Cerebellar cortex (tissue), 1 donor: Measurements from ENCODE around the gene RBM43.
"Not testable (repeated sequence)": the region's sequence is repeated elsewhere in the genome, so short reads cannot be mapped to it uniquely, and the experiment has no call there.

ENCODE experiments used
- DNase-seq: peaks from one replicate; pipeline ENCODE4 v3.0.0-alpha.2; 2015; ENCODE audit warnings: low spot score

The RBM43 gene

DNA sequence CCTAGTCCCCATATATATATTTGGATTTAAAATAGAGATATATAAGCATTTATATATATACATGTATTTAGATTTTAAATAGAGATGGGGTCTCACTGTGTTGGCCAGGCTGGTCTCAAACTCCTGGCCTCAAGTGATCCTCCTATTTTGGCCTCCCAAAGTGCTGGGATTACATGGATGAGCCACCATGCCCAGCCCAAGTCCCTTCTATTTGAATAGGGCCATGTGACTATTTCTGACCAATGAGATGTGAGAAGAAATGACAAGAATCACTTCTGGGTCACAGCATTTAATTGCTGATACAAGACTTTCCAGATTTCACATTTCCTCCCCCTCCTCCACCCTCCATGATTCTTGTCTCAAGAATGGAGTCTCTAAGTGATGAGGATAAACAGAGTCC is 6.4 kb upstream of the RBM43 start:
- no peak for DNase-seq

DNA sequence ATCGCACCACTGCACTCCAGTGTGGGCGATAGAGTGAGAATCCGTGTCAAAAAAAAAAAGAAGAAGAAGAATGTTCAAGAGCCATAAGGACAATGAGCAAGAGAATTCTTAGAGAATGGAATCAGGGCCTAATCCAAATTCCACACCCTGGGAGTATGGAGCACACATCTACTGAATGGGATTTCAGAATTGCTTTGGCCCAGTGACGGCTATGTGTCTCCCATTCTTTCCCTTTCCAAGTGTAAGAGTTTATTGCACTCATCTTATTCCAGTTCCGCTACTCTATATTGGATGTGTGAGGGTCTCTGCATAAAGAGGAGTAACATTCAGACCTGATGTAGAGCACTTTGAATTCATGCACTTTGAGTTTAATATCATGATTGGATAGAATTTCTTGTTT is 5.9 kb upstream of the RBM43 start:
- no peak for DNase-seq

DNA sequence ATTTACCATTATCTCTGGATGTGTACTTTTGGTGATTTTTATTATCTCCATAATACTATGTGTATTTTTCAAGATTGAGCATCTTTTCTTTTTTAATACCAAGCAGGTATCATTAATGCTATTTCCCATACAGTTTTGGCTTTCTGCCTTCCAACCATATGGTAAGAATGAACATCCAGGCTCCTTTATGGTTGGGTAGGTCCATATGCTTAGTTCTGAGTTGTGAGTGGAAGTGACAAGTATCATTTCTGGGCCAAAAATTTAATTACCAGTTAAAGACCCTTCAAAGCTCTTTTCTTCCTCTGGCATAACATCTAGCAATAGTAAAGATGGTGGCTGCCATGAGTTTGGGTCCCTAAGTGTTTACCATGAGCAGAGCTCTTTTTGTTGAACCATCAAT is 4.3 kb upstream of the RBM43 start:
- no peak for DNase-seq

DNA sequence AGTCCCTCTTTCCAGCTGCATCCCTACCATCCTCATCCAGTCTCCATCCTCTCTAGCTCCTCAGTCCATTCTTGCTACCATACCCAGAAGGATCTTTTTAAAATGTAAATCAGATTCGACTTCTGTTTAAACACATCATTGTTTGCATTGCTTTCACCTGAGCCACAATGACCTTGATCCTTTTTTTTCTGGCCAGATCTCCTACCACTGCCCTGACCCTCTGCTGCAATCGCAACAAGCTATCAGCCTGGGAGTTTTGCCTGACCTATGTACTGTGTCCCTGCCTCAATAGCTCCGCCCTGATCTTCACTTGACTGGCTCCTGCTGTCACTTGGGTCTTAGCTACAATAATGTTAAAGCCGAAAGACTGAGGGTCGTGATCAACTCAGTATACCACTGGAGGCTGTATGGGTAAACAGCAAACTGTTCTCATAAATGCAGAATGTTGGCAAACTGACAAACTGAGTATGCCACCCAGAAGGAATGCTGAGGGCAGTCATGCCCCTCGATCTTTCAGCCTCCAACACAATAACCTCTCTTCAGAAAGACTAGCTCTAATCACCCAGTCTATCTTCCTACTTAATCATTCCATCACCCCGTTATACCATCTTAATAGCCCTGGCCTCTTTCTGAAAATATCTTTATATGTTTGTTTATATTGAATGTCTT is 2.6 kb upstream of the RBM43 start:
- no peak for DNase-seq

DNA sequence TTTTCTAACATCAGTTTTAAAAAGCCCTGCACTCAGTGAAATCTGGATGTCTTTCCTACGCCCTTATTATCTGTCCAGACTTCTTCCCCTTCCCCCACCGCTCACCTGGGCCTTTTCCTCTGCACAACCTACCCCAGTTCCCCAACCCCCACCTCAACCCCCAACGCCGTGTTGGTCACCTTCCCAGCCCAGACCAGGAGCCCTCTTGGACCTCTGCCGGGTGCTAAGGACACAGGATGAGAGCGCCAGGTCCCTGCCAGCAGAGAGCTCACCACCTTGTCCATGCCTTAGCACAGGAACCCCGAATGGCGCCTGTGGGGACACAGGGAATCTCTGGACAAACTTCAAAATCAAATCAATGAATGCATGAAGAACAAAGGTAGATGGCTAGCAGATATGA is 966 bp upstream of the RBM43 start:
- DNase-seq = no peak

DNA sequence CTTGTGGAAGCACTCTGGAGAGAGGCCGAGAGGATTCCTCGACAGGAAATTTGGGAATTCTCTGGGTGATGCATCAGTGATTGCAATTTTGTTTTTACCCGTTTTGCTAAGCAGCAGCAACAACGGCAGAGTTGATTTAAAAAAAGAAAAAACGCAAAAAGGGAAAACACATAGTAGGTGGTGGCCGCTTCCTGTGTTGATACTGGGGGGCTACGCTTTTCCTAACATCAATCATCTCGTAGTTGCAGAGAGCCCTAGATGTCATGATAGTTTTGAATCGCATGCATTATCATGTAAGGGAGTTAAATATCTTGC is 271 bp upstream of the RBM43 start:
- no peak for DNase-seq

DNA sequence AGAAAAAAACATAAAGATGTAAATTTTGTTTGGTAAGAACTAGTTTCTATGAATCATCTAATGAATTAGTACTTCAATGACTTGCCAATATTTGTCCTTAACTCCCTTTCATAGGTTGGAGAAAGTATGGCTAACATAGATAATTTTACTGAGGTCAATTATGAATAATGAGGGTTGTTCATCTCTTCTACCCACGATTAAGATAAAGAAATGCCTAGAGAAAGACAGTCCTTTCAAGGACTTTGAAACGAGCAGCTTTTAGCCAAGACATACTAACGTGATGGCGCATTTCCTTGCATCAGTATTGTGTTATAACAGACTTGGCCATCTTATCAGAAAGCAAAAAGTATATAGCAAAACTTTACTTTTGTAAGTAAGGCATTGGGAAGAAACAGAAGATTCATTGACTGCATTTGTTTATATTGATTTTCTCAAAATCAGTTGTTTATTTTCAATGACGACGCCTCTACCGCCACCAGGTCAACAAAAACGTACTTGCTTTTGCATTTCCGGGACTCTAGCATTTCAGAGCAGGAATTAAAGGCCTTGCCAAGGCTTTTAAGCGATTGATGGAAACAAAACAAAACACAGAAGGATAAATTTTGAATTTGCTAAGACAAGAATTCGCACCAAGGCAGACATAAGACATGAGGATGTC is 961 bp downstream of the RBM43 start:
- peak; percentile 3 for DNase-seq

DNA sequence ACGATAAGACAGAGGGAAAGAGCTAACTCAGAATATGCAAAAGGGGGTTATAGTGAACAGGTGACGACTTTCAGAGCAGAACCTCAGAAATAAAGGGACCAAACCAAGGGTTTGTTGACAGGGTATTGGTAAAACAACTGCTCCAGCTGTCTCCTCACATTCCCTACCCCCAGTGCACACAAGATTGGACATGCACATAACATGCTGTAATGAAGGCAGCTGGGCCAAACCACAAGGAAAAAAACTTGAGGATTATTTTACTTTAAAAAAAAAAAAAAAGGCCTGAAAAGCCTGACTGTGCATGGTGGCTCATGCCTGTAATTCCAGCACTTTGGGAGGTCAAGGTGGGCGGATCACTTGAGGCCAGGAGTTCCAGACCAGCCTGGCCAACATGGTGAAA is 3.5 kb downstream of the RBM43 start:
- DNase-seq = no peak

DNA sequence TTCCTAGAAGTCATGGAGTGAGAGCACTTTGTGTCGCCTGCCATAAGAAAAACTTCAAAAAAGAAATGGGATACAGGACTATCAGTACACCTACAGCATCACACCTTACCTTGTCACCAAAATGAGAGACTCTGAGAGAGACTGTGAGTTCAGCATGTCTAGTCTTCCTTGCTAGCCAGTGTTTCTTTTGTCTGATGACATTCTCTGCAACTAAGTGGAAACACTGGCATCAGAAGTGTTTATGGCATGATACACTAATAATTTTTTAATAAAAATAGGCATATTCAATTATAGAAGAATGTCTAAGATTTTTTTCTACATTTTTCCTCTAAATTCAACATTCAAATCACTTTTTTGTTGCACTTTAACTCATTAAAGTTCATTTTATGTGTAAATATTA is 9.0 kb downstream of the RBM43 start:
- DNase-seq = no peak

DNA sequence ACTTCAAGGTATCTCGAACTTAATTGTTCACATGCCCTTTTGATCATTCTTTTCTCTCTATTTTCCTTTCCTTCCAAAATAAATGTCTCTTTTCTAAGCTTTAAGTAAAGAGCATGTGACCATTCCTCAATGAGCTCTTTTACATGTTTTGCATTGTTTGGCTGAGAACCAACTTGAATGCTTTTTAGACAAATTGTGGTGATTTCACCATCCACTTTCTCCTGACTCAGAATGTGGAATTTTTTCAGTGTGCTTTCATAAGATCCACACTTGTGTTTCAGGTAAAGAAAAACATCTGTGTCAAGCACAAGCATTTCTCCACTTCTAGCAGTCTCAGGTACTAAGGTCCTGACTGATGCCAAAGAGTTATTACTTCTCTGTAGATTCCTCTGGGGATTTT is 10.7 kb downstream of the RBM43 start:
- DNase-seq = no peak

DNA sequence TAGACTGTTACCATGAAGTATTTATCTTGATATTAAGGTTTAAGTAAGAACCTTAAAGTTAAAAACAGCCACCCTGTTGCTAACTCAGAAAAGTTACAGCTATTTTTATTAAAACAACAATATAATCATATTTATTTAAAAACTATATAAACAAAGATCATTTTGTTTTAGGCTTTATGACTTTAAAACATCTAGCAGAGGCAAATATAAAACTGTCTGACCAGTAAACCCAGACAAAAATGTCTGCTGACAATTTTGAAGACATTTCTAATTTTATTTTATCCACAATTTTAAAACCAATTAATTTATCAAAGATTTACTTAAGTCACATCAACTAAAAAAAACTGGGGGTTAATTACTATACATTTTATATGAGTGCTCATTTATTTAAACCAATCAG is 14.2 kb downstream of the RBM43 start:
- DNase-seq = no peak

DNA sequence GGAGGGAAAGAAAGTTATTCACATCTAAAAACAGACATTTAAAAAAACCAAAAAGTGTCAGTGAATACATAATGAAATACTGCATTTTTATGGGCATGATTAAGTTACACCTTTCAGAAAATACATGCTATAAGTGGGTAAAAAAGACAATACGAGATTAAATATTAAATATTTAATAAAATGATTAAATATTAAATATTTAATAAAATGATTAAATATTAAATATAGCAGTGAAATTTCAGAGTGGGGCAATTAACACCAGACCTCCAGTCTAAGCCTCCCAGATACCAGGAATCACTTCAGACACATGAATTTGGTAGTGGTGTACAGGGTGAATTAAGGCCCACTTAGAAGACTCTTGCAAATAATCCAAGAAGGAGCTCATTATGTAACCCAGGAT is 15.5 kb downstream of the RBM43 start:
- DNase-seq = no peak

DNA sequence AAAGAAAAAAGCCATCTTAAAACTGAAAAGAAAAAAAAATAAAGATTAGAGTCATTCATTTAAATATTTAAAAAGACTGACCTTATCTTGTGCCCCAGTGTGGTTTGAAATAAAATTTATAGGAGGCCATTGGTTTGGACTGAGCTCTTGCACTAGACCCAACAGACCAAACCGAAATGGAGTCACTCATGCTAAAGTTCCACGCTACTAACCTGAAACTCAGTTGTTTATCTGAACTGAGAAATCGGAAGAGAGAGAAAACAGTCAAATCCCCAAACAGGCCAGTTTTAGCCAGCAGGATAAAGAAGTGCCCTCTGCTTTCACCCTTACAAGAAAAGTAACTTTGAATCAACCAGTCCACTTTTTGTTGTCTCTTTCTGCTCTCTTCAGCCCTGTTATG is 18.2 kb downstream of the RBM43 start:
- DNase-seq = no peak

DNA sequence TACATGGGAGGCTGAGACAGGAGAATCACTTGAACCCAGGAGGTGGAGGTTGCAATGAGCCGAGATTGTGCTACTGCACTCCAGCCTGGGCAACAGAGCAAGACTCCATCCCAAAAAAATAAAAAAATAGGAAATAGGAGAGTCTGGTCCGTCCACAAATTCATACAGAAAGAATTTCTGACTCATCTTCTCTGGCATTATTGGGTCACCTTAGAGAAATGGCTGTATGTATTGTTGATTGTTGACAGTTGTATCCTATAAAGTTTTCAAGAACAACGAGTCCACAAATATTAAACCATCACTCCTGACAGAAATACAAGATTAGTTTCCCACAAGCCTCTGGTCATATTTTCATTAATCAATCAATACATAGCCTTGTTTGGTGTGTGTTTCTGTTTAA is 20.4 kb downstream of the RBM43 start:
- DNase-seq = no peak

DNA sequence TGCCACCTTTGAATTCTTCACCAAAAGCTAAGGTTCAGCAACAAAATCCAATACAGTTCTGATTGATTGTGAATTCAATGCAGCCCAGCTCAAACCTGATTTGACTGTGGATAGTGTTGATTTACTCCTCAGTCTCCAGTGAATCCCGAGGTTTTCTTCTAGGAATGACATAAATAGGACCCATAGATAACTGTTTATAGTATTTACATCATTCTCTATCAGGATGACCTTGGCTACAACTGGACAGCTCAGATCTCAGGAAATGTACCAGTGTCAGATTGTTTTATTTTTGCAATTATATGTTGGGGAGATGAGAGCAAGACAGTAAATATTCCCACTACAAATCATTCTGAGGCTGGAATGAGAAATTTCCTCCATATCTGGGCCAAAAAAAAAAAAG is 21.2 kb downstream of the RBM43 start:
- no peak for DNase-seq

DNA sequence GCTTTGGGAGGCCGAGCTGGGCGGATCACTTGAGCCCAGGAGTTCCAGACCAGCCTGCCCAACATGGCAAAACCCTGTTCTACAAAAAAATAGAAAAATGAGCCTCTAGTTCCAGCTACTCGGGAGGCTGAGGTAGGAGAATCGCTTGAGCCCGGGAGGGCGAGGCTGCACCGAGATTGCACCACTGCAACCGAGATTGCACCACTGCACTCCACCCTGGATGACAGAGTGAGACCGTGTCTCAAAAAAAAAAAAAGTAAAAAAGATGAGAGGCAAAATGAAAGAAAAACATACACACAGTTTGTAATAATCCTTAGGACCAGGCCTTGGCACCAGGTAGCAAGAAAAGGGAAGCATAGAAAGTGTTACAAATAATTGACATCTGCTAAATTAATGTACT is 22.0 kb downstream of the RBM43 start:
- DNase-seq = no peak

DNA sequence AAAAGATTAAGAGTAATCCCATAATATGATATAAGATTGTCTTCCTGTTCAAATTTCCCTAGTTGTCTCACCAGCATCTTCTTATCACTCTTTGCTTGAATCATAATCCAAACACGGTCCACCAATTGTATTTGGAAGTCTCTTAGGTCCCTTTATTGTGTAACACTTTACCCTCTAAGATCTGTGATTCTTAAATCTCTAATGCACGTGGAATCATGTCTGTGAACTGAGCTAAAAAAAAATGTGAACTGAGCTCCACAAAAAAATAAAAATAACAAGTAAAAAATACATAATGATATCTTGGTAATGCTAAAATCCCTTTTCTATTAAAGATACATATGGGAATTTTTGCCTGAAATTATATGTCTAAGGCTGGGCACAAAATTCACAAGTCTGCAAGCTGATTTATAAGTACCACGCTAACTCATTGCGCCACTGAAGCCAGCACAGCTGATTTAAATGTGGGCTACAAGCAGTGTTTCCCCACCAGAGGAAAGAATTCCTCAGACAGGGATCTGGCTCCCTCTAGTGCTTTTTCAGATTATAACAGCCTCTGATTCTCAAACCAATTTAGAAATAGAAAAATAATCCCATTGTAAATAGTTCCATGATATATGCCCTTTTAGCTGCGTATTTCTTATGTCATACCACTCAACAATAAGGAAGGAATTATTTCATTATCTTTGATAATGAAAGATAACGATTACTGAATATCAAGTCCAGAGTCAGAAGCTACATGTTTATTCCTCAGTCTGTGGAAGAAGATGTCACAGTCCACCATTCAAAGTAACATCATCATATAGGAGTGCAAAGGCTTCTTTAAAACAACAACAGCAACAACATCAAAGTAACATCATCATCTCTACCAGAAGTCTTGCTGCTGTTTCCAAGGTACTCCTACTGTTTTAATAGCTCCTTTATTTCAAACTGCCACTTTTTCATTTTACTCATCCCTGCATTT is 22.9 kb downstream of the RBM43 start:
- peak; percentile 73 for DNase-seq

DNA sequence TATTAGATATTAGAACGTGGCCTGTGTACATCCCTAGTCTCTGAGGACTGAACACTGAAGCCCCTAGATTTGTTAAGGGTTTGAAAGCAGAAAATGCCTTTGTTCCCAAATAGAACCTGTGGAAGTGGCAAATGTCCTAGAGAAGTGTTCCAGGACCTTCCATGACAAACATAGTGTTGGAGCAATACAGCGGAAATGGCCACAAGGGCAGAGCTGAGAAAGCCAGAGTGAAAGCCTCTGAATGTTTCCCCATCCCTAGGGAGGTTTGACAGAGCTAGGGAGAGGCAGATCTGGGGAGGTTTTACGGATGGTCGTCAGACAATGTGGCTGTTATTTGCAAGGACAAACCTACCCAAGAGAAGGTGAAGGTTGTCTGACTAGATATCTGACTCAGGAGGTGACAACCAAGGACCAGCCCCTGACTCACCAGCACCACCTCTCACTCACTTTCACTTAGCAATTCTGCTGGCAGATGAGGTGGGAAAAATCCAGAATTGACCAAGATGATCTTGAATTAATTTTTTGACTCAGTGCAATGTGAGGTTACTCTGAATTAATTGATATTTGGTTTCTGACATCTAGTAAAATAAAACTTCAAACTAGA is 24.1 kb downstream of the RBM43 start:
- DNase-seq = peak; percentile 7

DNA sequence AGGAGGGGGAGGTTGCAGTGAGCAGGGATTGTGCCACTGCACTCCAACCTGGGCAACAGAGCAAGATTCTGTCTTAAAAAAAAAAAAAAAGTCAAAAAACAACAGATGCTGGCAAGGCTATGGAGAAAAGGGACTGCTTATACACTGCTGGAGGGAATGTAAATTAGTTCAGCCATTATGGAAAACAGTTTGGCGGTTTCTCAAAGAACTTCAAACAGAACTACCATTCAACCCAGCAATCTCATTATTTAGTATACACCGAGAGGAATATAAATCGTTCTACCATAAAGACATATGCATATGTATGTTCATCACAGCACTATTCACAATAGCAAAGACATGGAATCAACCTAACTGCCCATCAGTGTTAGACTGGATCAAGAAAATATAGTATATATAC is 27.9 kb downstream of the RBM43 start:
- DNase-seq = not testable (repeated sequence)

DNA sequence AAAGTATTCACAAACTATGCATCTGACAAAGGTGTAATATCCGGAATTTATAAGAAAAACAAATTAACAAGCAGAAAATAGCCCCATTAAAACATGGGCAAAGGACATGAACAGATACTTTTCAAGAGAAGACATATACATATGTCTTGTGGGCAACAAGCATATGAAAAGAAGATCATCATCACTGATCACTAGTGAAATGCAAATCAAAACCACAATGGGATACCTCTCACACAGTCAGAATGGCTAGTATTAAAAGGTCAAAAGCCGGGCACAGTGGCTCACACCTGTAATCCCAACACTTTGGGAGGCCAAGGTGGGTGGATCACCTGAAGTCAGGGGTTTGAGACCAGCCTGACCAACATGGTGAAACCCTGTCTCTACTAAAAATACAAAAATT is 28.4 kb downstream of the RBM43 start:
- not testable (repeated sequence) for DNase-seq

DNA sequence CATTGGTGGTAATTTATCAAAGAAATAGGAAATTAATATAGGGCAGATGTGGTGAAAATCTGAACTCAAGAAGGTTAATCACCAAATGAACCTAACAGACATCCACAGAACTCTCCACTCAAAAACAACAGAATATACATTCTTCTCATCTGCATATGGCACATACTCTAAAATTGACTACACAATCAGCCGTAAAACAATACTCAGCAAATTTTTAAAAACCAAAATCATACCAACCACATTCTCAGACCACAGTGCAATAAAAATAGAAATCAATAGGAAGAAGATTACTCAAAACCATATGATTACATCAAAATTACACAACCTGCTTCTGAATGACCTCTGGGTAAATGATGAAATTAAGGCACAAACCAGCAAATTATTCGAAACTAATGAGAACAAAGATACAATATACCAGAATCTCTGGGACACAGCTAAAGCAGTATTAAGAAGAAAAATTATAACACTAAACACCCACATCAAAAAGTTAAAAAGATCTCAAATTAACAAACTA is 31.0 kb downstream of the RBM43 start:
- no peak for DNase-seq

DNA sequence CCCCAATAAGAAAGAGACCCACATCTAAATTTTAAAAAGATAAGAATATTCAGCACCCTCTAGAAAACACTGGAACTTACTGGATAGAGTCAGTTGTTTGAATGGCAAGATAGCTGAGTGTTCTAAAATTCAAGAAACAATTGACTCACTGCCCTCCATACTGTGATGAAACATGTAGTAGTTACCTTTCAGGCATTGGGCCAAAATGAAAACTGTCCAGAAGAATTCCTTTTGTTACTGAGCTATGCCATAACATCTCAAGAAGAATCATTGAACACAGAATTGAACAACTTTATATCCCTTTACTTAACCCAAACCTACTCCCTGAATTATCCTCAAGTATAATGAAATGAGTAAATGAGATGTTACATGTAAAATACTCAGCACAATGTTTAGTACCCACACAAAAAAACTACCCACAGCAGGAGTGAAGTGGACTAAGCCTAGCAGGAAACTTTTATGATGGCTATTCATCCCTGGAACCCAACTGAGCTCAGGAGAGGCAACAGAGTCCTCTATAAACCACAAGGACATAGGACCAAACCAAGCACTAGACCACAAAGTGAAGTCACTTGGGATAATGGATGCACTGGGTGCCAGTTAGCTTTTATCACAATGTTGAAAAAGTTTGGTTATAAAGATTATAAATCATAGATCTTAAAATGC is 32.7 kb downstream of the RBM43 start:
- no peak for DNase-seq
